Right lobe of liver (tissue), 6 donors: ENCODE data around the gene RAB3GAP1. TPM values are rescaled to one million over a fixed set of nuclear protein-coding genes. Genes with fewer than 3 reads are reported as not detected.

ENCODE experiments used
- ATAC-seq, 4 donors: fragments of 200-7000 bp; cut with Tn5 transposase; one replicate each; pipeline ENCODE4 v1.9.1; 2020; ENCODE audit warnings: mild to moderate bottlenecking in 4 of 4, moderate library complexity in 4 of 4
- DNase-seq, 3 donors: peaks; one replicate each; pipeline ENCODE4 v3.0.0-alpha.2; 2020
- H3K27ac ChIP-seq, 3 donors: fragments of 200-600 bp; one replicate each; pipeline ENCODE4 v1.8.0; 2022
- H3K27me3 ChIP-seq, 2 donors: fragments of 200-600 bp; one replicate each; pipeline ENCODE4 v1.8.0; 2022
- H3K36me3 ChIP-seq, 4 donors: fragments of 200-600 bp; sonication (generic) in 1 of 4; one replicate each; pipeline versions ENCODE4 v1.5.1 to v1.8.0; 2017 to 2022; ENCODE audit warnings: control low read depth in 1 of 4
- H3K4me1 ChIP-seq, 4 donors: fragments of 200-600 bp; sonication (generic) in 1 of 4; one replicate each; pipeline versions ENCODE4 v1.5.1 to v1.8.0; 2017 to 2022; ENCODE audit warnings: control low read depth in 1 of 4
- H3K4me3 ChIP-seq, 3 donors: fragments of 200-600 bp; one replicate each; pipeline ENCODE4 v1.8.0; 2022
- H3K9me3 ChIP-seq, 4 donors: fragments of 200-600 bp; sonication (generic) in 1 of 4; one replicate each; pipeline versions ENCODE4 v1.5.1 to v1.8.0; 2017 to 2022; ENCODE audit warnings: control low read depth in 1 of 4
- CTCF ChIP-seq, 4 donors: fragments of 200-600 bp in 3 of 4; fragments of 450-650 bp in 1 of 4; IDR thresholded peaks; one replicate each; pipeline versions ENCODE4 v1.5.1 to v1.8.0; 2016 to 2022; ENCODE audit warnings: antibody characterized with exemption in 4 of 4, mild to moderate bottlenecking in 2 of 4
- POLR2A ChIP-seq: fragments of 450-650 bp; IDR thresholded peaks from one replicate; pipeline ENCODE4 v1.6.1; 2017; ENCODE audit warnings: antibody characterized with exemption, mild to moderate bottlenecking
- WGBS: methylation state at CpG from one replicate; pipeline ENCODE4 v1.1.6; 2018; ENCODE audit warnings: low coverage, low lambda C conversion rate; ENCODE audit not compliant: insufficient coverage; ENCODE audit errors: missing lambda C conversion rate; 5-methylcytosine and 5-hydroxymethylcytosine counted together
- intact Hi-C, 2 donors: fragments of 100-400 bp; cut with DNase I; formaldehyde crosslinking; loops; one replicate each; pipeline versions ENCODE4 v1.11.2 to v1.14.1; 2022
- total RNA-seq, 6 experiments: library from RNA; depleted of rRNA in 2 of 6; stranded (reverse); fragments of >200 nt in 2 of 6; fragmentation: NEBNext Ultra II Directional in 3 of 6; extraction: Animal tissue kit (Norgen Biotek cat#: 25700) in 3 of 6; gene quantifications; one replicate each; pipeline versions ENCODE4 v1.1.0 to v1.2.4, GENCODE V29; 2016 to 2023
- donor health status: DM: no; HTN: yes; CAD: no.
- donor health status: DM: no; HTN: no; CAD: no.
- donor health status: DM: no; HTN: no; CAD: no.
- donor health status: DM: no; HTN: yes; CAD: no.
- donor health status: DM: no; HTN: yes; CAD: no.

Gene RAB3GAP1
- total RNA-seq, 6 experiments from 2014 or later: 13.9 to 17.8 (median 15.9) TPM

GRCh38 chr2:135091681-135092080 is 39.6 kb downstream of the RAB3GAP1 start:
- ATAC-seq (peak; percentile 43 to 76 (median 66)), DNase-seq (no peak)
- Histone ChIP-seq H3K4me1 (peaks cover 0 to 19% (median 8%) of the 10 kb centered on the region in 4 donors), H3K9me3 (no peaks in the 10 kb centered on the region), H3K27me3 (no peaks in the 10 kb centered on the region), H3K36me3 (no peaks in the 10 kb centered on the region), H3K27ac (no peak overlapping the region), H3K4me3 (no peak overlapping the region)
- no peak for TF ChIP-seq POLR2A
- TF ChIP-seq CTCF (IDR thresholded peaks at IDR 0.05): no peak
- intact Hi-C loops: no loop called here
- WGBS: 78% methylated on average over 1 of the region's 1 CpG

DNA sequence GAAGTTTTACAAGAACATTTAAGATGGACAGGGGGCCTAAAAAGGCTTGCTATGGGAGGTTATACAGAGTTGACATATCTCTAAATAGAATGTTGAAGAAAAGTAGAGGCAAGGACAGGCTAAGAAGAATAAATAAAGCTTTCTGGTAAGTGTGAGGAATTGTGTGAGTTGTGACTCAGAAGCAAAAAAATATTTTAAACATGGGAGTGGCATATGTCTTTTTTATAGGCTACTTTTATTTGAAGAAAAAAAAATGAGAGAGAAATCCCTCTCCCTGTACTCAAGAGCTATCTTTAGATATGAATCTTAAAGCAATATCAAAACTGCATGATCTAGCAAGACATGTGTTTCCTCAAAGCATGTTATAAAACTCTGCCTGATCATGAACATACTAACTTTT is 41.1 kb downstream of the RAB3GAP1 start:
- intact Hi-C loops: no loop called here
- no peak for ATAC-seq
- DNase-seq: no peak

GRCh38 chr2:135093670-135094330 is 41.7 kb downstream of the RAB3GAP1 start:
- ATAC-seq (peak in 1 of 4 donors; percentile 29), DNase-seq (no peak)
- Histone ChIP-seq H3K36me3 (no peaks in the 10 kb centered on the region), H3K9me3 (no peaks in the 10 kb centered on the region), H3K27me3 (no peaks in the 10 kb centered on the region), H3K27ac (no peak overlapping the region), H3K4me1 (peaks cover 0 to 19% (median 8%) of the 10 kb centered on the region in 4 donors), H3K4me3 (no peak overlapping the region)
- TF ChIP-seq CTCF (IDR thresholded peaks at IDR 0.05) (no peak), POLR2A (no peak)
- 89% methylated on average over 3 of the region's 3 CpGs for WGBS
- intact Hi-C loops: no loop called here

More for the DNA sequence above, 41.1 kb downstream of the RAB3GAP1 start:
- H3K27me3 ChIP-seq: no peaks in the 10 kb centered on the region
- peaks cover 0 to 19% (median 8%) of the 10 kb centered on the region in 4 donors for H3K4me1 ChIP-seq
- no peaks in the 10 kb centered on the region for H3K36me3 ChIP-seq
- H3K9me3 ChIP-seq: no peaks in the 10 kb centered on the region
- no peak for TF ChIP-seq POLR2A
- TF ChIP-seq CTCF (IDR thresholded peaks at IDR 0.05): no peak
- no peak overlapping the region for H3K27ac ChIP-seq
- no peak overlapping the region for H3K4me3 ChIP-seq

GRCh38 chr2:135094508-135094907 is 42.4 kb downstream of the RAB3GAP1 start:
- 84% methylated on average over 2 of the region's 2 CpGs for WGBS
- Histone ChIP-seq H3K4me3 (no peak overlapping the region), H3K36me3 (no peaks in the 10 kb centered on the region), H3K27ac (no peak overlapping the region), H3K4me1 (peaks cover 0 to 19% (median 8%) of the 10 kb centered on the region in 4 donors), H3K27me3 (no peaks in the 10 kb centered on the region), H3K9me3 (no peaks in the 10 kb centered on the region)
- intact Hi-C loops: no loop called here
- DNase-seq (no peak), ATAC-seq (no peak)
- TF ChIP-seq POLR2A (no peak), CTCF (IDR thresholded peaks at IDR 0.05) (no peak)
